GM15510 (cell line): ENCODE data around the gene PSPN.
A peak's percentile ranks its signal among the peaks of the same experiment; 100 is the strongest.

Source experiments
- POLR2A ChIP-seq: IDR thresholded peaks from 3 replicates; pipeline ENCODE4 v1.6.1; 2011; ENCODE audit warnings: borderline replicate concordance; ENCODE audit not compliant: insufficient read length; ENCODE audit errors: extremely low read depth

PSPN gene, protein sequence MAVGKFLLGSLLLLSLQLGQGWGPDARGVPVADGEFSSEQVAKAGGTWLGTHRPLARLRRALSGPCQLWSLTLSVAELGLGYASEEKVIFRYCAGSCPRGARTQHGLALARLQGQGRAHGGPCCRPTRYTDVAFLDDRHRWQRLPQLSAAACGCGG

DNA sequence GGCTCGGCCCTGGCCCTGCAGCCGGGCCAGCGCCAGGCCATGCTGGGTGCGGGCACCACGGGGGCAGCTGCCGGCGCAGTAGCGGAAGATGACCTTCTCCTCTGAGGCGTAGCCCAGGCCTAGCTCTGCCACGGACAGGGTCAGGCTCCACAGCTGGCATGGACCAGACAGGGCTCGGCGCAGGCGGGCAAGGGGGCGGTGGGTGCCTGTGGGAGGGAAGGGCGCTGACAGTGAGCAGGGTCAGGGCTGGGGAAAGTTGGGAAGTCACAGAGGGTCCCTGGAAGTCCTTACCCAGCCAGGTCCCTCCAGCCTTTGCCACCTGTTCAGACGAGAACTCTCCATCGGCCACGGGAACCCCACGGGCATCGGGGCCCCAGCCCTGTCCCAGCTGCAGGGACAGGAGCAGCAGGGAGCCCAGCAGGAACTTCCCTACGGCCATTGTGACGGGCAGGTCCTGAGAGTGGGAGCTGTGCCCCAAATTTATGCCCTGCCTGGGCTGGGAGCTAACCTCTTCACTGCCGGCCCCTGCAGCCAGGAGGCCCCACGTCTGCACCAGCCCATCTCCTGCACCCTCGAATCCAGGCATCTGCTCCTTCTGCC lies at the start of gene PSPN:
TSS of gene PSPN (minus strand) at position 523 of the 600 bp plus-strand sequence. CDS start at position 439, 84 bp downstream.
- TF ChIP-seq POLR2A, result no peak

DNA sequence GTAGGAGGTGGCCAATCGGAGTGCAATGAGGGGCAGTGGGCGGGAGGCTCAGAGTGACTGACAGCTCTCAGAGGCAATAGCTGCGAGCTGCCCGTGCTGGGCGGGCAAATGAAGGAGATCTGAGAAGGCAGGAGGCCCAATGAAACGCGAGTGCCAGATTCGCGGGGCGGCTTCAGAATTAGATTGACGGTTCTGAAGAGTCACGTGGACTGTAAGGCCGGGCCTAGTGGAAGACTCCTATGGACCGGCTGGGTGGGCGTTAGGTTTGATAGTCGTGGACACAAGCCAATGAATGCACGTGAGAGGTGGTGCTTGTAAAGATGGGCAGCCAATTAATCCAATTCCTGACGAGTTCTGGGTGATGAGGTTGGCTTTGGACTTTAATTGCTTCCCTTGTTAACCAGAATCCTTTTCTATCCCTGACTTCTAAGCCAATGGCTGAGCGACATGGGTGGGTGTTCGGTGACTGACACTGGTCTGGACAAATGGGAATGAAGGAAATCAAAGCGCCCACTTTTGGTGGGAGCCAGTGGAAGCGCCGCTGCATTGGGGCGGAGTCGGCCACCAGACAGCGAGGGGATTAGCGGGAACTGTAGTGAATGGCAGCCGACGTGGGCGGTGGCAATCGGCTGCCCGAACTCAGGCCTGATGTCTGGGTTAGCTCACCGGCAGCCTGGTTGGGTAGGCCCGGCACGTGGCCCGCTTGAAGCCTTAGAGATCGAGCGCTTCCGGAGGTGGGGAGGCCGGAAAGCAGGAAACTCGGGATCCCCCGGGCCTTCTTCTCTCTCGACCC lies 49.4 kb upstream of the PSPN start:
- TF ChIP-seq POLR2A, result peak; percentile 51

DNA sequence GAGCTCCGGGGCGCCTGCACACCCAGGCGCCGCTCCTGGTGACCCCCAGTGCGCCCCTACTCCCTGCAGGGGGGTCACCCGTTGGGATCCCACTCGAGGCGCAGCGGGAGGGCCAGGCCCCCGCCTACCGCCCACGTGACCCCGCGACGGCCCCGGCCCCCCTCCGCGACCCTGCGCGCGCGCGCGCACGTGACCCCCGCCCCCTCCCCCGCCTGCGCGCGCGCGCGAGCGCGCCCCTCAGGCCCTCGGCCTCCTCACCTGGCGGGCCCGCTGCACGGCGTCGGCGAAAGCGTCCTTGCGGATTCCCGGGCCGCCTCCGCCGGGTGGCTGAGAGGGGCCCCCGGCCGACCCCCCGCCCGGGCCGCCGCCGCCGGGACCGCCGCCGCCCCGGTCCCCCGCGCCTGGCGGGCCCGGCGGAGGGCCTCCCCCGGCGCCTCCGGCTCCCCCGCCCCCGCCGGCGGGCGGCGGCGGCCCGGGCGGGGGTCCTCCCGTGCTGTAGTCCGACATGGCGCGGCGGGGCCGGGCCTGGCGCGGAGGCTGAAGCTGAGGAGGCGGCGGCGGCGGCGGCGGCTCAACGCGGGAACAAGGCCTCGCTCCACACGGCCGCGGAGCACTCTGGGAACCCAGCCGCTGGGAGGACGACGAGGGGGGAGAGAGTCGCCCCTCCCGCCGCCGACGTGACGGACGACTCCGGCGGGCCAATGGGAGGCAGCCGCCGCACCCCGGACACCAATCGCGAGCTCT lies 48.6 kb upstream of the PSPN start, which contains the start of gene KHSRP:
TSS of gene KHSRP (minus strand) at position 617 of the 744 bp plus-strand sequence. CDS start at position 507, 110 bp downstream.
- peak; percentile 90 for TF ChIP-seq POLR2A

DNA sequence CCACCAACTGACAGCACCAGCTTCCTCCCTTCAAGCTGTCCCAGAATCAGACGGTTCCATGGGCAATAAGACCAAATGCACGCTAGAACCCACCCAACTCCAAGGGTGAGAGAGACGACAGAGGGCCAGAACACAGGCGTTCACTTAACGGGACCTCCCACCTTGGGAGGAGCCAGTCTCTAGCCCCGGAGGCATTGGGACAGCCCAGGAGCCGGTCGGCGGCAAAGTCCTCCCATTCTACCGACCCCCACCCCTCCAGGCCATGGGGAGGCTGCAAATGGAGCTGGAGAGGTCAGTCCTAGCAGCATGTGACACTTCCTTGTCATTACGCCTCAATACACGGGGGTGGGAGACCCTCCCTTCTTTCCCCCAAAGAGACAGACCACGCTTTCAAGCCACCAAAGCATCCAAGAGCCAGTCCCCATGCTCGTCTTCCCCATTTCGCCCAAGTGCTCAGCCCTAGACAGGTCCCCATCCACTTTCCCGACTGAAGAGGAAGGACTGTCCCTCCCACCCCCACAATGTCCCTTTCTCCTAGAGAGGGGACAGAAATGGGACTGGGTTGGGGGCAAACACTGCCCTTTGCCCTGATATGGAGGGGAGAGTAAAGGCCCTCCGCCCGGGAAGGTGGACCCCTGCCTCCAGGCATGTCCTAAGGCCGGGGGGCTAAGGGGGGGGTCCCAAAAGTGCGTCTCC lies 47.9 kb upstream of the PSPN start:
- TF ChIP-seq POLR2A, result no peak

DNA sequence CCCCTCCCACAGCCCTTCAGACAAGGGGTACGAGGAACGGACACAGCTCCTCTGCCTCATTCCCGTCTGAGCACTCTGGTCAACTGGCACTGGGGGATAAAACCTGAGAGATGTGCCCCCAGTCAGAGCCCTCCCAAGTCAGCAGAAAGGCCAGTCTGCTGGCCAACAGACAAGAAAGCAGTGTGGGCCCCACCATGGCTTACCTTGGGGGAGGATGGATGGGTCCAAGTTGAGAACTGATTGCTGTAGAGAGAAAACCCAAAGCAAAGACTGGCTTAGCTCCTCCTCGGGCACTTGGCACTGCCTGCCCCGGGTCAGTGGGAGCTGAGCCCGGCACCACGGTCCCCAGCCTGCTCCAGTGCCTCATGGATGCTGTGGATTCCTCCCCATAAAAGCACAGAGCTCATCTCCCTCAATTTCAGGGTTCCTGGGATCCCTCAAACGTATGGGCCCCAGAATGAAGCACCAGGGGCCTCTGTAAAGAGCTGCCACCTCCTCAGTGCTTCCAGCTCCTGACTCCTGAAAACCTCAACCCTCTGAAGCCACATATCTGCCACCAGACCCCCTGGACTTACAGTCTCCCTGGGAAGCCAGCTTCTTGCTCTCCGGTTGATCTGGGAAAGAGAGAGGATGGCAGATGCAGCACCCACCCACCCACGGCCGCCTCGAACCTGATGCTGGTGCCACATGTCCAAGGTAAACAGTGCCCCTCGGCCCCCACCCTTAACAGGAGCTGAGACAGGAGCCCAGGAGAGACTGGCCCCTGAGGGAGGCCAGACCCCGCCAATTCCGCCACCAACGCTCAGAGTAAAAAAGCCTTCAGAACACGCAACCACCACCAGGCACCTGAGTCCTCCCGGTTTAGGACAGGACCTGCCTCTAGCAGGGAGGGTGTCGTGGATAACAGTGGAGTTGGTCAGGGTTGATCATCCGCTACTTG lies 45.6 kb upstream of the PSPN start:
- TF ChIP-seq POLR2A, result no peak

DNA sequence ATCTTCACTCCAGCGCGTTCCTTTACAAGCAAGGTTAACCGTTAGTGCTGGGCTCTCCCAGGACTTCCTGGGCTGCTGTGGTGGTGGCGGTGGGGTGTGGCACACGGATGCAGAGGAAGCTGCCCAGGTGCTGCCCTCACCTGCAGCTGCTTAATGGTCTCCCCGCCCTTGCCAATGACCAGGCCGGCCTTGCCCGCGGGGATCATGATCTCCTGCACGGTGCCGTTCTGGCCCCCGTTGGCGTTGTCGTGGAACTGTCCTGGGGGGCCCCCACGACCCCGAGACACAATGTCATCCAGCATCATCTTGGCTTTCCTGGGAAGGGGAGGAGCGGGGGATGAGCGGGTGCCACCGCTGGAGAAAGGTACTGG lies 42.8 kb upstream of the PSPN start:
- TF ChIP-seq POLR2A, result no peak

DNA sequence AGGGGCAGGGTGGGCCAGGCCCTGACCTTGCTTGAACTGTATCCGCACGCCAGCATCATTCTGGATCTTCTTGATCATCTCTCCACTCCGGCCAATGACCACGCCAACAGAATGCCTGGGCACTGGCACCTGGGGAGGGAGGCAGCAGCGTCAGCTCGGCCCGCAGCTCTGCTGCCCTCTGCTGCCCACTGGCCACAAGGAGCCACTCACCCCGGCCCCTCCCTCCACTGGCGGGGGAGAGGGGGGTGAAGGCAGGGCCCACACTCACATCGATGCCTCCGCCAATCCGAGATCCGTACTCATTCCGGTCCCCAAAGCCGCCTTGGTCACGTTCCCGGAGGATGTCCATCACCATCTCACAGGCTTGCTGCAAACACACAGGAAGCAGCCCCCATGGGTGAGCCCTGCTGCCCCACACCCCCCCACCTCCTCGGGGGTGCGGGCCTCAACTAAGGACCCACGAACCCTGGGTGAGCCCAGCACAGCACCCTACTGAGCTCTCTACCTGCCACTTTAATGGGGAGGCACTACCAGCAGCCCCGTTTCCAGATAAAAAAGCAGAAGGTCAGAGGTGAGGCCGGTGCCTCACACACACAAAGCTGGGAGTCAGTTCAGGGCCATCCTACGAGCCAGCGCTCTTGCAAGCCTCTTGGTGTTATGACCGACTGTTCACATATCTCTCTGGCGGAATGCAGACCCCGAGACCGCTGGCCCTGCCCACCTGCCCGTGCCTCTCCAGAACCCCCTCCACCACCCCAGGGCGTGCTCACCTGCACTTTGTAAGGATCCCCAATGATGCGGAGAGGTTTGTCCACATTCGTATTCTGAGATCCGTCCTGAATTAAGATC lies 42.2 kb upstream of the PSPN start:
- TF ChIP-seq POLR2A, result no peak

DNA sequence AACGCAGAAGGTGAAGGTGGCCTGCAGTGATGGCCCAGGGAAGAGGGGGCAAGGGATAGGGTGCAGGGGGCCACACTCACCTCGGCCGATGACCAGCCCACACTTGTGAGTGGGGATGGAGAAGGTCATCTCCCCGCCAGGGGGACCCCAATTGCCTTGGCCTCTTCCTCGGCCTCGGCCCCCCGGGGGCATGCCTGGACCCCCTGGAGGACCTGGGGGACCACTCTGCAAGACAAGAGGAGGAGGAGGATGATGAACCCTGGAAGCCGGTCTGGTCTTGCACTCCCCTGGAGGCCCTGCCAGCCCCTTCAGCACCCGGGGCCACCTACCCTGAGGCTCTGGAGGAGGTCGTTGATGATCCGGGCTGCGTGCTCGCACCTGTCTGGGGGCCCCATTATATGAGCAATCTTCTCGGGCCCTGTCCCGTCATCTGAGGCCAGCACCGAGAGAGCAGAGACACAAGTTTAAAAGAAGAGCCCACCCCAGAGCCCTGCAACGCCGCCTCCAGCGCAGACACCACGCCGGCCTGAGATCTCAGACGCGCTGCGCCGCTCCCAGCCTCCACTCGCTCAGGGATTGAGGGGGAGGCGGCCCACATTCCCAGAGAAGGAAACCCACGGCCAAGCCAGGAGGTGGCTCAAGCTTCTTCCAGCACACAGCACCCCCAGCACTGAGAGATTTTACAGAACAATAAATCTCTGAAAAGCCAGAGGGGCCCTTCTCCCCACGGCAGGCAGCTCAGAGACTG lies 41.1 kb upstream of the PSPN start:
- no peak for TF ChIP-seq POLR2A

DNA sequence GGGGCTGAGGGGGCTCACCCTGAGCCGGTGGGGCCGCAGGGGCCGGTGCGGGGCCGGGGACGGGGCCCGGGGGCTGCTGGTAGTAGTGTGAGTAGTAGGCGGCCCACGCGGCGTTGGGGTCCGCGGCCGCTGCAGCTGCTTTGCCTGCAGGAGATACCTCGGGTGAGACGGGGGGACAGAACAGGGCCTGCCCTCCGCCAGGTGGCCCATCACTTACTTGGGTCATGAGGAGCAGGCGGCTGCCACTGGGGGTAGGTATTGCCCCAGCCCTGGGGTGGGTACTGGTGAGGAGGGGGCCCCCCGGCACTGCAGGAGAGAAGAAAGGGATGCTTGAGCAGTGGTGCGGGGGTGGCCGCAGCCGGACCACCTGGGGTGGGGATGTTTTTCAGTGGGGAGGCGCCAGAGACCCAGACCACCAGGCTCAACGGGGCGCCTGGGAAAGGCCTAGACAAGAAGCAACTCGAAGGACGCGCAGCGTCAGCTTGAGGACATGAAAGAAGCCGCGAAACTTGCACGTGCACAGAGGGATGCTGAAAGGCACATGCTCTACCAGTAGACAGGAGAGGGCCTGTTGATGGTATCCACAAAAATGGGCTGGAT lies 40.0 kb upstream of the PSPN start:
- TF ChIP-seq POLR2A, result no peak

DNA sequence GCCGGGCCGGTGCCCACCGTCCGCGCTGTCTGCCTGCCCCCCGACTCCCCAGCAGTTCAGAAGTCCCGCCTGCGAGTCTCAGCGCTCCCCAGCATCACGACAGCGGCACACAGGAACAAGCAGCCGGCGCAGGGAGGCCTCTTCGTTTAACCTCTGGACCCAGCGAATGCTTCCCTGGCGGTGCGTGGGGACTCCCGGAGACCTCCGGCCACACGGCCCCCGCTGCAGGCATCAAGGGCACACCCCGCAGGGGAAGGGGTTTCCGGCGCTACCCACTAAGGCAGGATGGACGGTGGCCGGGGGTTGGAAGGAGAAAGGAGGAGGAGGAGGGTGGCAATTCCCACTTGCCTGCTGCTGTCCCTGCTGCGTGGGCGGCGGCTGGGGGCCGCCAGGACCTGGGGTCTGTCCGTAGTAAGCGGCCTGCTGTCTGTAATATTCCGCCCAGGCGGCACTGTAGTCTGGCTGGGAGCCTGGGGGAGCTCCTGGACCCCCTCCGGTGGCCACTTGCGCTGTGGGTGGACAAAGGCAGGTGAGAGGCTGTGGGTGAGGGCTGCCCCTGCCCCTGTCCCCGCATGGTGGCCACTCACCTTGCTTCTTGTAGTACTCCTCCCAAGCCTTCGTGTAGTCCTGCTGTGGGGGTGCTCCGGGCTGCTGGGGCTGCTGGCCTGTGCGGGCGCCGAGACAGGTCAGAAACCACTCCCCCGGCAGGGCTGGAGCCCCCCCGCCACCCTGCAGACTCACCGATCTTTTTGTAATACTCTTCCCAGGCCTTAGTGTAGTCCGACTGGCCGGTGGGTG lies 39.3 kb upstream of the PSPN start:
- no peak for TF ChIP-seq POLR2A

DNA sequence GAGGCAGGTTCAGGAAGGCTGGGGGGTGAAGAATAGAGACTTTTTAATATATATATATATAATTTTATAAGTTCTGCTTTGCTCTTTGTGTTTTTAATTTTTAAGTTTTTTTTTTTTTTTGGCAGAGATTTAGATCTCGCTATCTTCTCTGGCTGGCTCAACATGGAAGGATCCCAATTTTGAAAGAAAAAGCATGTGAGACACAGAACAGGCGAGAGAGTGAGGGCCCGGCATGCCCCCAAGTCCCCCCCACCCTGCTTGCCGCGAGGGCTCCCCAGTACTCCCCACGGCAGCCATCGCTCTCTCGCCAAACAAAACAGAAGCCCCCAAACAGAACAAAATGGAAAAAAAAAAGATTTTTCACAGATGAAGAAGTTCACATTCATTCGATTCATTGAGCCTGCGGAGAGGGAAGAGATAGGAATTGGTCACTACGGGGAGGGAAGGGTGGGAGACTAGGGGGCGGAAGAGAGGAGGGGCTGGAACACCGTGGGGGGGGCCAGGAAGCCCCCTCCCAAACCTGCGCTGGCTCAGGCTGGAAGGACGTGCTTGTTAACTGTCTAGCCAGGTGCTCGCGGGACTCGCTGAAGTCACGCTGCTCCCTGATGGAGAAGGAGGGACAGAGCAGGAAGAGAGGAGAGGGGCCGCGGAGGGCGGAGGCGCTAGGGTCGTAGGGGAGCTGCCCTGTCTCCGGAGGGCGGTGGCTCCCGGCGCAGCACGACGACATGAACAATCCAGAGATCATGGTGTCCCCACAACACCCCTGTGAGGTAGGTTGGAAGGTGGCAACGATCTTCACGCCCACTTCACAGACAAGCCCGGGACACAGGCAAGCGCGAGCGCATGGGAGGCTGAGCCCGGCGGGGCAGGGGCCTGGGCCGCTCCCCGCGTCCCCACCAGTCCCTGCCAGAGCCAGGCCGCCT lies 38.2 kb upstream of the PSPN start:
- TF ChIP-seq POLR2A, result no peak
